Measurements from ENCODE around the gene ZYG11A. TPM values are rescaled to one million over a fixed set of nuclear protein-coding genes. Genes with fewer than 3 reads are reported as not detected.
A peak's percentile ranks its signal among the peaks of the same experiment; 100 is the strongest.
"Not testable (repeated sequence)": the region's sequence is repeated elsewhere in the genome, so short reads cannot be mapped to it uniquely, and the experiment has no call there.

The ZYG11A gene
- total RNA-seq, 2 experiments from 2014 or later: 0.11 to 0.16 TPM

- H3K27ac ChIP-seq (ENCODE audit: low read depth in 1 of 2, low read length in 2 of 2): no peak overlapping the region
- peaks cover 18% of the 10 kb centered on the region for H3K36me3 ChIP-seq (ENCODE audit: insufficient read depth, low read length)
- no peaks in the 10 kb centered on the region for H3K27me3 ChIP-seq (ENCODE audit: control insufficient read depth in 1 of 2, insufficient read depth in 2 of 2, low read length in 2 of 2)
- H3K9me3 ChIP-seq (ENCODE audit: control insufficient read depth in 1 of 2, insufficient read depth in 1 of 2, low read length in 2 of 2): no peaks in the 10 kb centered on the region
- intact Hi-C loops (cut with DNase I, micrococcal nuclease): no loop called here
- TF ChIP-seq CTCF (IDR thresholded peaks at IDR 0.05): no peak
- CTCF ChIA-PET: interaction anchor here (0.8 kb wide), 1 partner anchor 30 kb away, joined by 3 read pairs; no protein-coding TSS in a partner anchor
- no peak overlapping the region for H3K4me3 ChIP-seq (ENCODE audit: low read length)
- peak in 2 of 14 experiments; percentile 15 to 25 for DNase-seq
- H3K36me3 Mint-ChIP-seq (ENCODE audit: low read depth): peaks cover 22% of the 10 kb centered on the region
- H3K4me1 ChIP-seq (ENCODE audit: insufficient read depth, low read length): no peaks in the 10 kb centered on the region
- H3K27ac Mint-ChIP-seq: no peak overlapping the region
- peak; percentile 49 for ATAC-seq (ENCODE audit: poor library complexity)
- no peaks in the 10 kb centered on the region for H3K4me1 Mint-ChIP-seq (ENCODE audit: low read depth)
- POLR2A ChIA-PET: interaction anchor here (0.8 to 1.2 kb wide), 2 partner anchors 96 to 123 kb away, joined by 3 to 4 read pairs; partner anchors contain the start of gene ECHDC2
- H3K27me3 Mint-ChIP-seq: no peaks in the 10 kb centered on the region
- H3K9me3 Mint-ChIP-seq: no peaks in the 10 kb centered on the region
- H3K4me3 Mint-ChIP-seq: no peak overlapping the region
Observed at GRCh38 chr1:52825868-52826267, 16.7 kb upstream of the ZYG11A start.

- Mint-ChIP-seq H3K27ac (no peak overlapping the region), H3K9me3 (no peaks in the 10 kb centered on the region), H3K4me3 (no peak overlapping the region), H3K27me3 (peaks cover 8% of the 10 kb centered on the region), H3K4me1 (ENCODE audit: low read depth) (no peaks in the 10 kb centered on the region), H3K36me3 (ENCODE audit: low read depth) (no peaks in the 10 kb centered on the region)
- intact Hi-C loops (cut with DNase I, micrococcal nuclease): no loop called here
- TF ChIP-seq CTCF (IDR thresholded peaks at IDR 0.05): no peak
- Histone ChIP-seq H3K9me3 (ENCODE audit: control insufficient read depth in 1 of 2, insufficient read depth in 1 of 2, low read length in 2 of 2) (no peaks in the 10 kb centered on the region), H3K4me3 (ENCODE audit: low read length) (no peak overlapping the region), H3K4me1 (ENCODE audit: insufficient read depth, low read length) (no peaks in the 10 kb centered on the region), H3K27ac (ENCODE audit: low read depth in 1 of 2, low read length in 2 of 2) (no peak overlapping the region), H3K36me3 (ENCODE audit: insufficient read depth, low read length) (no peaks in the 10 kb centered on the region), H3K27me3 (ENCODE audit: control insufficient read depth in 1 of 2, insufficient read depth in 2 of 2, low read length in 2 of 2) (no peaks in the 10 kb centered on the region)
- ChIA-PET CTCF (no interaction called here), POLR2A (no interaction called here)
- ATAC-seq (ENCODE audit: poor library complexity) (no peak), DNase-seq (no peak)
Observed at GRCh38 chr1:52834798-52835197, 7.8 kb upstream of the ZYG11A start.

GRCh38 chr1:52836035-52836434 lies 6.5 kb upstream of the ZYG11A start:
- CTCF ChIA-PET: no interaction called here
- H3K9me3 Mint-ChIP-seq: no peaks in the 10 kb centered on the region
- no peaks in the 10 kb centered on the region for H3K36me3 ChIP-seq (ENCODE audit: insufficient read depth, low read length)
- no peaks in the 10 kb centered on the region for H3K4me1 ChIP-seq (ENCODE audit: insufficient read depth, low read length)
- intact Hi-C loops (cut with DNase I, micrococcal nuclease): no loop called here
- H3K27ac ChIP-seq (ENCODE audit: low read depth in 1 of 2, low read length in 2 of 2): no peak overlapping the region
- H3K36me3 Mint-ChIP-seq (ENCODE audit: low read depth): no peaks in the 10 kb centered on the region
- peaks cover 13% of the 10 kb centered on the region for H3K27me3 Mint-ChIP-seq
- ATAC-seq (ENCODE audit: poor library complexity) (no peak), DNase-seq (no peak)
- no peaks in the 10 kb centered on the region for H3K4me1 Mint-ChIP-seq (ENCODE audit: low read depth)
- peaks cover 1 to 5% of the 10 kb centered on the region in 2 experiments for H3K27me3 ChIP-seq (ENCODE audit: control insufficient read depth in 1 of 2, insufficient read depth in 2 of 2, low read length in 2 of 2)
- no peaks in the 10 kb centered on the region for H3K9me3 ChIP-seq (ENCODE audit: control insufficient read depth in 1 of 2, insufficient read depth in 1 of 2, low read length in 2 of 2)
- H3K4me3 ChIP-seq (ENCODE audit: low read length): no peak overlapping the region
- POLR2A ChIA-PET: no interaction called here
- H3K27ac Mint-ChIP-seq: no peak overlapping the region
- no peak overlapping the region for H3K4me3 Mint-ChIP-seq
- no peak for TF ChIP-seq CTCF (IDR thresholded peaks at IDR 0.05)

DNA sequence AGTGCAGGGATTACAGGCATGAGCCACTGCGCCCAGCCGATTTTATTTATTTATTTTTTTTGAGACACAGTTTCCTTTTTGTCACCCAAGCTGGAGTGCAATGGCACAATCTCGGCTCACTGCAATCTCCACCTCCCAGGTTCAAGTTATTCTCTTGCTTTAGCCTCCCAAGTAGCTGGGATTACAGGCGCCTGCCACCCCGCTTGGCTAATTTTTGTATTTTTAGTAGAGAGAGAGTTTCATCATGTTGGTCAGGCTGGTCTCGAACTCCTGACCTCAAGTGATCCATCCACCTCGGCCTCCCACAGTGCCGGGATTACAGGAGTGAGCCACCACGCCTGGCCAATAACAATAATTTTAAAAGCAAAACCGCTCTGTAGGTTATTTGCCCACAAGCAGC lies 3.4 kb upstream of the ZYG11A start:
- CTCF ChIA-PET, H3K9me3 Mint-ChIP-seq: not testable (repeated sequence)

DNA sequence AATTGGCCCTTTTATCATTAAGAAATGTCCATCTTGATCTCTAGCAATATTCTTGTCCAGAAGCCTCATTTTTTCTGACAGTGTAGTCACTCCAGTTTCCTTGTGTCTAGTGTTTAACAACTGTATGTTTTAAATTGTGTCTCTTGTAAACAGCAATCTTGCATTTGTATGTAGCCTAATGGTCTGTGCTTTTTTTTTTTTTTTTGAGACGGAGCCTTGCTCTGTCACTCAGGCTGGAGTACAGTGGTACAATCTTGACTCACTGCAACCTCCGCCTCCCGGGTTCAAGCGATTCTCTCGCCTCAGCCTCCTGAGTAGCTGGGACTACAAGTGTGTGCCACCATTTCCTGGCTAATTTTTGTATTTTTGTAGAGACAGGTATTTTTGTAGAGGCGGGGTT lies 2.6 kb downstream of the ZYG11A start:
- not testable (repeated sequence) for H3K4me3 Mint-ChIP-seq
- intact Hi-C loops (cut with DNase I, micrococcal nuclease): loop anchor here in 1 of 2 experiments (10.0 kb wide), 1 partner anchor 80 kb away; the partner anchor contains the start of genes ECHDC2 and SCP2

More for the DNA sequence above, 3.4 kb upstream of the ZYG11A start:
- Histone ChIP-seq H3K4me1 (ENCODE audit: insufficient read depth, low read length) (peaks cover 14% of the 10 kb centered on the region), H3K9me3 (ENCODE audit: control insufficient read depth in 1 of 2, insufficient read depth in 1 of 2, low read length in 2 of 2) (peaks cover 0 to 13% of the 10 kb centered on the region in 2 experiments), H3K27me3 (ENCODE audit: control insufficient read depth in 1 of 2, insufficient read depth in 2 of 2, low read length in 2 of 2) (peaks cover 11 to 24% of the 10 kb centered on the region in 2 experiments)
- H3K4me3 Mint-ChIP-seq; H3K27ac ChIP-seq (ENCODE audit: low read depth in 1 of 2, low read length in 2 of 2); intact Hi-C loops (cut with DNase I, micrococcal nuclease); POLR2A ChIA-PET; H3K36me3 ChIP-seq (ENCODE audit: insufficient read depth, low read length); H3K4me1 Mint-ChIP-seq (ENCODE audit: low read depth); H3K4me3 ChIP-seq (ENCODE audit: low read length); H3K36me3 Mint-ChIP-seq (ENCODE audit: low read depth); DNase-seq; H3K27ac Mint-ChIP-seq; ATAC-seq (ENCODE audit: poor library complexity): not testable (repeated sequence)
- H3K27me3 Mint-ChIP-seq: peaks cover 39% of the 10 kb centered on the region

More for the DNA sequence above, 2.6 kb downstream of the ZYG11A start:
- peaks cover 50% of the 10 kb centered on the region for H3K27me3 Mint-ChIP-seq
- POLR2A ChIA-PET; H3K4me1 Mint-ChIP-seq (ENCODE audit: low read depth); H3K4me3 ChIP-seq (ENCODE audit: low read length); CTCF ChIA-PET; H3K27ac Mint-ChIP-seq; H3K27ac ChIP-seq (ENCODE audit: low read depth in 1 of 2, low read length in 2 of 2); H3K9me3 Mint-ChIP-seq; H3K36me3 Mint-ChIP-seq (ENCODE audit: low read depth); H3K36me3 ChIP-seq (ENCODE audit: insufficient read depth, low read length); DNase-seq; ATAC-seq (ENCODE audit: poor library complexity): not testable (repeated sequence)
- peaks cover 0 to 13% of the 10 kb centered on the region in 2 experiments for H3K9me3 ChIP-seq (ENCODE audit: control insufficient read depth in 1 of 2, insufficient read depth in 1 of 2, low read length in 2 of 2)
- peaks cover 23 to 35% of the 10 kb centered on the region in 2 experiments for H3K27me3 ChIP-seq (ENCODE audit: control insufficient read depth in 1 of 2, insufficient read depth in 2 of 2, low read length in 2 of 2)
- H3K4me1 ChIP-seq (ENCODE audit: insufficient read depth, low read length): peaks cover 14% of the 10 kb centered on the region
